ENCODE results near the gene TJP1.
"Not testable (repeated sequence)": the region's sequence is repeated elsewhere in the genome, so short reads cannot be mapped to it uniquely, and the experiment has no call there.

- TF ChIP-seq EZH2 (IDR thresholded peaks at IDR 0.05; ENCODE audit: insufficient read depth, poor library complexity, severe bottlenecking); EZH2phosphoT487 (IDR thresholded peaks at IDR 0.05; ENCODE audit: insufficient read depth, low read depth): not testable (repeated sequence)
These were observed 125.8 kb downstream of the TJP1 start for GRCh38 chr15:29696506-29696905.

Data from GM23248 (cell line).